ENCODE results near the gene RADX.
A peak's percentile ranks its signal among the peaks of the same experiment; 100 is the strongest.
"Not testable (repeated sequence)": the region's sequence is repeated elsewhere in the genome, so short reads cannot be mapped to it uniquely, and the experiment has no call there.

The RADX gene, protein sequence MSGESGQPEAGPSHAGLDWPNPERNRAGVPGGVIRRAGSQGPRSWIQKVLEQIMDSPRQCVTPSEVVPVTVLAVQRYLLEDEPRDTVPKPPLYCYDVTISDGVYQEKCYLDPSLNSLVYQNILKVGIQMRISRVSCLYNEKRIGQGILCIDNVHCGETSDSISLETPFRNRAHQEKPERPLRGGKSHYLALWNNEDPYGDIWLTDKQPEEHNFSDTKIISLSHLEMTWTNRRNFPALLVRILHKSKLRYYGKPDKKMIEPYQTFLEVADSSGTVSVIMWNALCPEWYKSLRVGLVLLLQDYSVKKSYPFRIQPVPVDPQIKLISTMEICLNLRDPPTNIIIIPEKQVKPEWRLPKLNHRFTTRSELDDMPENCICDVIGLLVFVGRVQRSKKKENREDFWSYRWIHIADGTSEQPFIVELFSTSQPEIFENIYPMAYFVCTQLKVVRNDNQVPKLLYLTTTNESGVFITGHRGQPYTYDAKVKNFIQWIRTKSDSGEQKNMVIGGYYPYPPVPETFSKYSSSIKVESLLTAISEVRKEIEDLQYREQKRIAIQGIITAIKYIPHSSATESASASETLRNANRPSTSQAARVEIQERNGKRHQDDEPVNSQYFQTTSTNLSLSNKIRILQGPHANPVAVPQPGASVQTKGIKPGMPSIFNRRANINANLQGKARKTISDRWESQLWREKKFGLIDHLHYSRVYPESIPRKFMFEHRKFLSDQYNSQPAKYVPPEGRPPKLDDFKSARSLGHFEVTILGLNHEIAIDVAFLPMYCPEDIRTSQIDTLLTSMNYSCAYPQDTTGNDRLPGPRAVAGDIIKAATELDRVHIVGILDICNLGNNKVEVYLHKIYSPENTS

DNA sequence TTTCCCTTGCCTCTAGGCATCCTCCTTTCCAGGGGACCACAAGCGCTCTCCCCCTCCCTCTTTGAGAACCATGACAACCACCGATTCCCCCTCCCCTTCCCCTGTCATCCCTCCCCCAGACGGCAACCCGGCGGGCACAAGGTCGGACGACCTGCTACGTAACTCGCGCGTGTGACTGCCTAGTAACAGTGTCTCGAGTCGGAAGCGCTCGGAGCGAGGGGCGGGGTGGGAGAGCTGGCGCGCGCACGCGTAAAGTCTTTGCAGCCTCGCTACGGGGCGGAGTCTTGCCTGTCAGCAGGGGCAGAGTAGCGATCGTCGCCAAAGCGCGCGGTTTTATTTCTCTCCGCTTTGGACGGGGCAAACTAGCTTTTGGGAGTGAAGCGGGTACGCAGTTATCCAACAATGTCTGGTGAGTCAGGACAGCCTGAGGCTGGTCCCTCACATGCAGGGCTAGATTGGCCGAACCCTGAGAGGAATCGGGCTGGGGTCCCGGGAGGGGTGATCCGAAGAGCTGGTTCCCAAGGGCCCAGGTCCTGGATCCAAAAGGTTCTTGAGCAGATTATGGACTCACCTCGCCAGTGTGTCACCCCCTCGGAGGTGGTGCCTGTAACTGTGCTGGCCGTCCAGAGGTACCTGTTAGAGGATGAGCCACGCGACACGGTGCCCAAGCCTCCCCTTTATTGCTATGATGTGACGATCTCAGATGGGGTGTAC lies at the start of gene RADX:
TSS of gene RADX (plus strand) at position 300 of the 714 bp plus-strand sequence. CDS start at position 403, 103 bp downstream.
- DNase-seq: peak; percentile 89

DNA sequence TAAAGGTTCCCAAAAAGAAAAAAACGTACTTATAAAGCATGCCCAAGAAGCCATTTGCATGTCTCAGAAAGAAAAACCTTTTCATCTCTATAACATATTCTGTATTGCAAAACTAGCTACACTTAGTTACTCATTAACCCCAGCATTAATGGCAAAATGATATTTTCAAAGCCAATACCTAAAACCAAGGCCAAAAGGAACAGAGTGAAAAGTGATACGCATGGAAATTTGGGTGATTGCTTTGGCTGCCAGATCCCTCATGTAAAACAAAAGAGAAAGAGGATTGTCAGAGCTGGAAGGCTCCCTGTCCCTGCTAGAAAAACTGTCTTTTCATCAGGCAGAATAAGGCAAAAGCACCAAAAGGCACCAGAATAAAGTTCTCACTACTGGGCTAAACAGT lies 46.8 kb upstream of the RADX start:
- DNase-seq: no peak

DNA sequence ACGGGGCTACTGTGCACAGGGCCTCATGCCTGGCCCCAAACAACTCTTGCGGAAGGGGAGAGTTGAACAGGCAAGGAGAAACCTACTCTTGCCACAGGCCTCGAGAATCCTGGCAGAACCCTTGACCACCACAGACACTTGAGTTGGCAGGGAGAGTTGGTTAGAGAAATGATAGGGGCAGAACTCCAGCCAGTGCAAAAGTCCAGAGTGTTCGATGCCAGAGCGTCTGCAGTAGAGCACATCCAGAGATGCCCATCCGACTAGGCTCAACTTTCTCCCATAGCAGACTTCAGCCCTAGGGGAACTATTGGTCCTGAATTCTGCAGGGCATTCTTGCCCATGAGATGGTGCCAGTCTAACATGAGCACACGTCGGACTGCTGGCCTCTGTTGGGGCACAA lies 45.4 kb upstream of the RADX start:
- DNase-seq: no peak

DNA sequence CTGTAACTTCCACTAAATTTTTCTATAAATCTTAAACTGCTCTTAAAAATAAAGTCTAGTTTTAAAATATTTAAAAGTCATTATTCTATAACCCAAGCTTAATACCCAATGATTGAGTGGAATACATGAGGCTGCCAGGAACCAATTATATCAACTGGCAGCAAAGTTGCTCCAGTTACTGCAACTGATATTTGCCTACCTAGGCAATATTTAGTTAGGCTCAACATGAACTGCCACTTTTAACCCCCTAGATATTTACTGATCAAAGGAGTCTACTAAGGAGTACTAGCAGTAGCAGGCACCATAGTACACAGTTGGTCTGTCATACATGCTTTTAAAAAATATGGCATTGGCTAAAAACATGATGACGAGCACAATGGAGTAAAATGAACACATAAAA lies 29.9 kb upstream of the RADX start:
- no peak for DNase-seq

DNA sequence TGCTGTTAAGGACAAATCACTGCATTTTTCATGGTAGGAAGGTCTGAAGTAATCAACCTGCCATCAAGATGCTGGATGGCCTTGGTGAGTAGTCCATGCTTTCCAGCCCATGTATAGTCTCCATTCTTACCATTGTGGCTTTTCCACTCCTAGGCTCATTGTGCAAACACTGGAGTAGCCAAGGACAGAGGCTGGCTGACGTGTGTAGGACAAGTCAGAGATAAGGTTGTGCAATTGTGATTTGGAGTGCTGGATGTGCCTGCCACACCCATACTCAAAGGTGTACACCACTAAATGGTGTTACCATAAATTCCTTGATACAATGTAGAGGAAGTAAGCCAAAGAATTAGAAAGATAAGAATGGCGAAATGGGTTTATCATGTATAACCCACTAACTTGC lies 26.3 kb upstream of the RADX start:
- DNase-seq: no peak

DNA sequence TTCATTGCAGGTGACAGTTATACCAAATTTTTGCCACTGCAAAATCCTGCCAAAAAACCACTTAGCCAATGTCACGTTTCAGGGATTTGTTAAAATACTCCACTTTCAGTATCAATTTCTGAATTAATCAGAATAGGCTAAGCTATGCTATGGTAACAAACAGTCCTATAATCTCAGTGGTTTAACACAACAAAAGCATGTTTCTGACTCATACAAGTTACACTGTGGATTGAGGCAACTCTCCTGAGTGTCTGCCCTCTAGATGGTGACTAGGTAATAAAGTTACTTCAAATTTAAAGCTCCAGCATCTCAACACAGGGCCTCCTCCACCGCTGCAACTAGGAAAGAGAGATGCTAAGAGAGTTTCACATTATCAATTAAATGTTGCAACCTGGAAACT lies 23.0 kb upstream of the RADX start:
- DNase-seq: no peak

DNA sequence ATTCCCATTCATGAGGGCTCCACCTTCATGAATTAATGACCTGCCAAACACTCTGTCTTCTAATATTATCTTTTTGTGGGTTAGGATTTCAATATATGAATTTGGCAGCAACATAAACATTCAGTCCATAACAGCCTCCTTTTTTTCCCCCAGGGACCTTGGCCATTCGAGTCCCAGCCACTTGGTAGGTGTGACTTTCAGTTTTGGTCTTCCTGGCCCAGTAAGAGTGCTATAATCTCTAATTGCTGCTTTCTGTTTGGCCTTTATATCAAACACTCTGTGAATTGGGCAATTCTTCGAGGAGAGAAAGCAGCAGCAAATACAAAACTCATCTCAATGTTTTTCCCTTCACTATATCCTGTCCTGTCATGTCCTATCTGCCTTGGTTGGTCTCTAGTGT lies 12.4 kb upstream of the RADX start:
- no peak for DNase-seq

DNA sequence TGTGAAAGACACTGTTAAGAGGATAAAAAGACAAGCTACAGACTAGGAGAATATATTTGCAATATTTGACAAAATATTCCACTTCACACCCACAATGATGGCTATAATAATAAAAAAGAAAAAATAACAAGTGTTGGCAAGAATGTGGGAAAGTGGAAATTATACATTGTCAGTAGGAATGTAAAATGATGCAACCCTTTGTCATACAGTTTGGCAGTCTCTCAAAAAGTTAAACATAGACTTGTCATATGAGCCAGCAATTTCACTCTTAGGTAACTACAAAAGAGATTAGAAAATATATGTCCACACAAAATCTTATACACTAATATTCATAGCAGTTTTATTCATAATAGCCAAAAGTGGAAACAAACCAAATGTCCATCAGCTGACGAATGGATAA lies 5.2 kb upstream of the RADX start:
- DNase-seq: no peak

DNA sequence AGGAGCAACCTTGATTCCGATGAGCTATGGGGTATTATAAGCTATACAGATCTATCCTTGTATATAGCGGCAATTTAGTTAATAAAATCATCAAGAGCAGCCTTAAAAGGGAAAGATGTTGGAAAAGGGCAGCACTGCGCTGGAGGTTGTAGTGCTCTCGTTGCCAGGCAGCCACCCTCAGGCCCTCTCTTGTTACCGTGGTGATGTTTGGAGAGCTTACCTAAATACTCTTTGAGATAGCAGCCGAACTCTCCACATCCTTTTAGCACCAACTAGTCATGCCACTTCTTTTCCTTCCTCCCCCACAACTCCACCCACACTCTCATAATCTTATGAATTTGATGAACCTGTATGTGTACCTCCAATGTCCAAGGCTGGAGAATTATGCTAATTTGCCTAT lies 3.8 kb upstream of the RADX start:
- DNase-seq: peak; percentile 5

DNA sequence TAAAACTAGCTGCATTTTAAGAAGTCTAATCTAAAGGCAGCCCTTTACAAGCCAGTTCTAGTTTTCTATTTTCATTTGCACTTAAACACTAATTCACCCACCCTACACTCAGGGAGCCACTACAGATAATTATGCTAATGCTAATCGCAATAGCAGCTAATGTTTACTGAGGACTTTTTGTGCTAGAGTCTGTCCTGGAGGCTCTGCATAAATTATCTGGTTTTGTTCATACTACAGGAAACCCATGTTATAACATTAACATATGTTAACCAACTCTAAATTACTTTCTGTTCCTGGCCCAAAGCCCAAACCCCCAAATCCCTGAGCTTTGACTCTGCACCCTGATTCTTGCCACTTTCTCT lies 480 bp upstream of the RADX start:
- DNase-seq: no peak

DNA sequence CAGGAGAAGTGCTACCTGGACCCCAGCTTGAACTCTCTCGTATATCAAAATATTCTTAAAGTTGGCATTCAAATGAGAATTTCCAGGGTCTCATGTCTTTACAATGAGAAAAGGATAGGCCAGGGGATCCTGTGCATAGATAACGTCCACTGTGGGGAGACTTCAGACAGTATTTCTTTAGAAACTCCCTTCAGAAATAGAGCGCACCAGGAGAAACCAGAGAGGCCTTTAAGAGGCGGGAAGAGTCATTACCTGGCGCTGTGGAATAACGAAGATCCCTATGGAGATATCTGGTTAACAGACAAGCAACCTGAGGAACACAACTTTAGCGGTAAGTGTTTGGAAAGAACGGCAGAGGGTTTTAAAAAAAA lies 600 bp downstream of the RADX start:
- no peak for DNase-seq

DNA sequence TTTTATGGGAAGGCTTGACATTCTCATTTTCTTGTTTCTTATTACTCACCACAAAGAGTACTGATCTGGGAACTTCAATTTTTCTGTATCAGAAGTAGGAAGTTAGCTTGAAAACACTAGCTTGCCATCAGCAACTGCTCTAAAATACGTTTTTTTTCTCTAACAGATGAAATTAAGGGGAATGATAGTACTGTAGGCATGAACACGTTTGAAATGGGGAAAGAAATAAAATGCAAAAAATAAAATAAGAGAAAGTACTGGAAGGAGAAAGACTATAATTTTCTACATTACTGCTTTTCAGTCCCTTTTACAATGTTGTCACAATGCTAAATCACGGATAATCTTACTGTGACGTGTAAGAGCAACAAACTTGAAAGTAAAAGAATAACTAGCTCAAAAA lies 1.5 kb downstream of the RADX start:
- no peak for DNase-seq

DNA sequence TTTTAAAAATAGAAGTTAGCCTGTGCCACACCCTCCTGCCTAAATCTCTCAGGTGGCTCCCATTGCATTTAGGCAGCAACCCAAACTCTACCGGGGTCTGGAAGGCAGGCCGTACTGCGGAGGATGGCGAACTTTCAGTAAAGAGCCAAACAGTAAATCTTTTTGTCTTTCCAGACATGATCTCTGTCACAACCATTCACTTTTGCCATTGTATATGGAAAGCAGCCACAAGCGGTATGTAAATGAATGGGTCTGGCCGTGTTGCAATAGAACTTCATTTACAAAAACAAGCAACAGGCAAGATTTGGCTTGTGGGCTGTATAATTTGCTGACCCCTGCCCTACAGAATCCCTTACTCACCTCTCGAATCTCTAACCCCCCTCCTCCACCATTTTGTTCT lies 3.3 kb downstream of the RADX start:
- DNase-seq: no peak

DNA sequence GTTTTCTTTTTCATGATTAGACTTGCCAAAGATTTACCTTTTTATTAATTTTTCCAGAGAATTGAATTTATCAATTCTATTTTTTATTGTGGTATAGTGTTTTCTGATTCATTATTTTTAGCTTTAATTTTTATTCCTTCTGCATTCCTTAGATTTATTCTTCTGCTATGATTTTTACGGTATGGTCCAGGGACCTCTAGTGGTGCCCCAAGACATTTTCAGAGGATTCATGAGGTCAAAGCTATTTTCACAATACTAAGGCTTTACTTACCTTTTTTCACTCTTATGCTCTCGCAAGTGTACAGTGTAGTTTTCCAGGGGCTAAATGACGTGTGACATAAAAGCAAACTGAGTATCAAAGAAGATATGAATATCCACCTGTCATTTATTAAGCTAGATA lies 8.0 kb downstream of the RADX start:
- DNase-seq: no peak

DNA sequence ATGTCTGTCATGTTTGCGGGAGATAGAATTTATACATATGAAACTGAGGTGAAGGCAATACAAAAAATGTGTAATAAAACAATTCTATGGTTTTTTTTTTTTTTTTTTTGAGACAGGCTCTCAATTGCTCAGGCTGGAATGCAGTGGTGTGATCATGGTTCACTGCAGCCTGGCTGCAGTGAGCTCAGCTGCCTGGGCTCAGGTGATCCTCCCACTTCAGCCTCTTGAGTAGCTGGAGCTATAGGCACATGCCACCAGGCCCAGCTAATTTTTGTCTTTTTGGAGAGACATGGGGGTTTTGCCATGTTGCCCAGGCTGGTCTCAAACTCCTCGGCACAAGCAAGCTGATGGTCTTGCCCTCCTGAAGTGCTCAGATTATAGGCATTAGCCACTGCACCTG lies 10.1 kb downstream of the RADX start:
- DNase-seq: no peak

DNA sequence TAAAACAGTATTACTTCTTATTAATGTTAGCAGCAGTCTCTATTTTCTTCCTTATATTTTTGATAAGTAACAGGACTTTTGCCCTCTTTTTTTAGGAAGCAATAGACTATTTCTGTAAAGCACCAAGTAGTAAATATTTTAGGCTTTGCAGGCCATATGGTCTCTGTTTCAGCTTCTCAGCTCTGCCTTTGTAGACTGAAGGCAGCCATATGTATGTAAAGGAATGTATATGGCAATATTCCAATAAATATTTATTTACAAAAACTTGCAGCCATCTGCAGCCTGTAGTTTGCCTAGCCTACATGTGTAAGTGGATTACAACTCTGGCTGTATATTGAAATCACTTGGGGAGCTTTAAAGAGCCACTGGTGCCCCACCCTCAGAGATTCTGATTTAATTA lies 15.0 kb downstream of the RADX start:
- no peak for DNase-seq

DNA sequence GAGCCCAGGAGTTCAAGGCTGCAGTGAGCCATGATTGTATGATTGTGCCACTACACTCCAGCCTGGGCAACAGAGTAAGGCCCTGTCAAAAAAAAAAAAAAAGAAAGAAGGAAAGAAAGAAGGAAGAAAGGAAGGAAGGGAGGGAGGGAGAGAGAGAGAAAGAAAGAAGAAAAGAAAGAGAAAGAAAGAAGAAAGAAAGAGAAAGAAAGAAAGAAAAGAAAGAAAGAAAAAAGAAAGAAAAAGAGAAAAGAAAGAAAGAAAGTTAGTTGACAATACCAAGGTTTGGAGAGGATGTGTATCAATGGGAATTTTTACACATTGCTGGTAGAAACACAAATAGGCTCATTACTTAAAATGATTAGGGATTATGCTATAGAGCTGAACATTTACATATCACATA lies 19.8 kb downstream of the RADX start:
- no peak for DNase-seq

DNA sequence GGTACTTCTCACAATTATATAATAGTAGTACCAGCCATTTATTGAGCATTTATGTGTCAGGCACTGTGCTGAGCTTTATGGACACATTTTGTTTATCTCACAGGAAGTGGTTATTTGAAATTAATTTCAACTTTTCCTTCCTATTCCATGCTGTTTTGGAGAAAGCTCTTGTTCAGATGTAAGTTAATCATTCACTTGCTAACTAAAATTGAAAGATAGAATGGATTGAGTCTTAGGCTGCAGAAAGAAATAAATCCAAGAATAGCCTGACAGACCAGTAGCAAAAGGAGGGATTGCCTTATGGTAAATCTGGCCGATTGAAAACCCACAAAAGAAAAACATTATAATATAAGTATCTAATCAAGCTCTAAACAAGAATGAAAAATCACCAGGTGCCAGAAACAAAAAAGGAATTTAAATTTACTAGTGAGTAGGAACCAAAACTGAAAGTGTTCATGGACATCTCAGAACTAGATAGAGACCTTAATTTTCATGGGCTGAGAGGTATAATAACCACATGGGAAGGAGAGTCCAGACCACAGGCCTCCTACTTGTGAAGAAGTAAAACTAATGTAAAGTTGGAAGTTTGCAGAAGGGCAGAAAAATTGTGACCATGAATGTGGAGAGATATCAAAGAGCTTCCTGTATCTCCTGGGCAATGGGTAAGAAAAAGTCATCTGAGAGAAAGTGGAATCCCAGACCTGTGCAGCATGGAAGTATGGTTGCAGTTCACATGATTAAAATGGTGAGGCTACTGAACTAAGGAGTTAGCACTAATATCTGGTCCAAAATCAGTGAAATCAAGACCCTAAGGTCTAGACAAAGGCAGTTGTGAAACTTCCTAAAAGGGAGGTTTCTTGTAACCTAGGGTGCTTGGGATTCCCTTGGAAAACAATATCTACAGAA lies 38.0 kb downstream of the RADX start:
- DNase-seq: no peak

DNA sequence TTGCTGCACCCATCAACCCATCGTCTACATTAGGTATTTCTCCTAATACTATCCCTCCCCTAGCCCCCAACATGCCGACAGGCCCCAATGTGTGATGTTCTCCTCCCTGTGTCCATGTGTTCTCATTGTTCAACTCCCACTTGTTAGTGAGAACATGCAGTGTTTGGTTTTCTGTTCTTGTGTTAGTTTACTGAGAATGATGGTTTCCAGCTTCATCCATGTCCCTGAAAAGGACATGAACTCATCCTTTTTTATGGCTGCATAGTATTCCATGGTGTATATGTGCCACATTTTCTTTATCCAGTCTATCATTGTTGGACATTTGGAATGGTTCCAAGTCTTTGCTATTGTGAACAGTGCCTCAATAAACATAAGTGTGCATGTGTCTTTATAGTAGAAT lies 41.8 kb downstream of the RADX start:
- not testable (repeated sequence) for DNase-seq

DNA sequence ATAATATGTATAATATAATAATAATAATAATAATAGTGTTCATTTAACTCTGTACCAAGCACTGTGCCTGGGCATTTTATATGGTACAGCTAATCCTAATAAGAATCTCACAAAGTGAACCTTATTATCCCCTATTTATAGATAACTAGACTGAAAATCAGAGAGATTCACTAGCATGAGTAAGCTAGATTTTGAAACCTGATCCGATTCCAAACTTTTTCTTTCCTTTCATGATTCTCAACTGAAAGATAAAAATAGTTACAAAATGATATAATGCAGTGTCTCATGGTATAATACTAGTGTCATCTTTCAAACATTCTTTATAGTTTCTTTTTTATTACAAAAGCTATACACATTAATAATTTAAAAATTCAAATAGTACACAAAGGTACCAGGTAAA lies 58.9 kb downstream of the RADX start:
- DNase-seq: no peak

DNA sequence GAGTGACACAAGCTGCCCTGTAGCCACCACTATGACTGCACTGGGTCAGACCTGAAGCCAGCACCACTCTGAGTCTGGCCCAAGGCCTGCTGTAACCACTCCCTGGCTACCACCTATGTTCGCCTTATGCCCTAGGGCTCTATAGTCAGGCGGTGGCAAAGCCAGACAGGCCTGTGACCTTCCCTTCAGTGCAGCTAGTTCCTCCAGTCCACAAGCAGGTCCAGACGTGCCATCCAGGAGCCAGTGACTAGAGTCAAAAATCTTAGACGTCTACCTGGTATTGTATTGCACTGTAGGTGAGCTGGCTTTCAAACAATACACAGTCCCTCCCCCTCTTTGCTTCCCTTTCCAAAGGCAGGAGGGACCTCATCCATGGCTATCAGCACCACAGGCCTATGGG lies 60.7 kb downstream of the RADX start:
- no peak for DNase-seq

DNA sequence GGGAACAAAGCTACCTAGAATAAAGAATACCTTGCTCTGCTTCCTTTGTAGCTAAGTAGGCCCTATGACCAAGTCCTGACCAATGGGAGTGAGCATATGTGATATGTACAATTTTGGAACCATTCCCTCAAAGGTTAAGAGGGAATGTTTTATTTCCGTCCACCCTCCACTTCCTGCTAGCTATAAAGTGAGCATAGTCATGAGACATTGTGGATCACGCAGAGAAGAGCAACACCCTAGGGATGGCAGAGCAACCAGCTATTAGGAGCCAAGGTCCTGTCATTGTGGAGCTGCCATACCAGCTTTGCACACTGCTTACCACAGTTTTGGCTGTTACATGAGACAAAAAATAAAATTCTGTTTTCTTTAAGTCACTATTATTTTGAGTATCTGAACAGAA lies 68.9 kb downstream of the RADX start:
- DNase-seq: no peak

DNA sequence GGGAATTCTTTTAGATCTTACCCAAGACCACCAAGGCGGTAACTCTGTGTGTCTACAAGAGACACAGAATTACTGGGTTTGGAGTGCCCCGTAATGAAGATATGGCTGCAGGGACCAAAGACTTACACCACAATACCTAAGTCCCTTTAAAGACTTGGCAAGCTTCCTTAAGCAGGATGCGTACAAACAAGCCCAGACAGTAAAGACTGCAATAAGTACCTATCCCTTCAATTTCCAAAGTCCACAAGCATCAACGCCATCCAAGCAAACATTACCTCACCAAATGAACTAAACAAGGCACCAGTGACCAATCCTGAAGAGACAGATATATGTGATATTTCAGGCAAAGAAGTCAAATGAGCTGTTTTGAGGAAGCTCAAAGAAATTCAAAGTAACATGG lies 72.4 kb downstream of the RADX start:
- no peak for DNase-seq

All from CD4-positive, alpha-beta T cell treated with Interleukin-17A for 4 hours (primary cell).